ENCODE results near the gene CGB8. TPM values are rescaled to one million over a fixed set of nuclear protein-coding genes. Genes with fewer than 3 reads are reported as not detected.

The CGB8 gene
- total RNA-seq, 1 experiment from 2014 or later, result 0.34 TPM

GRCh38 chr19:49004964-49005614 lies 43.8 kb downstream of the CGB8 start:
- intact Hi-C loops (cut with micrococcal nuclease), result no loop called here
- ChIA-PET RAD21 (ENCODE audit: low non-redundant PET in 1 of 2, low total read pairs in 2 of 2, uncharacterized antibody in 2 of 2, unreplicated experiment in 2 of 2) (no interaction called here), CTCF (no interaction called here), POLR2A (no interaction called here)
- Histone ChIP-seq H3K9me3 (ENCODE audit: control insufficient read depth in 1 of 2, insufficient read depth in 1 of 2, low read depth in 1 of 2, low read length in 2 of 2) (no peaks in the 10 kb centered on the region), H3K27ac (ENCODE audit: low read depth, low read length) (no peak overlapping the region), H3K4me2 (ENCODE audit: low read length) (no peak overlapping the region), H3K4me3 (replicated peaks in 1 of 2; ENCODE audit: low read depth in 1 of 2, low read length in 2 of 2) (no peak overlapping the region), H3K36me3 (ENCODE audit: control insufficient read depth in 1 of 2, insufficient read depth in 2 of 2, low read length in 2 of 2) (peaks cover 45 to 63% of the 10 kb centered on the region in 2 experiments; a peak in 3 of 4 replicates), H2AFZ (ENCODE audit: low read depth, low read length, poor library complexity, severe bottlenecking) (no peak overlapping the region), H3K79me2 (ENCODE audit: insufficient read depth, low read length) (peaks cover 27% of the 10 kb centered on the region), H3K27me3 (ENCODE audit: insufficient read depth, low read length) (no peaks in the 10 kb centered on the region), H3K9me2 (ENCODE audit: insufficient read depth) (no peaks in the 10 kb centered on the region), H3K4me1 (ENCODE audit: control insufficient read depth in 1 of 2, insufficient read depth in 2 of 2, low read length in 2 of 2) (no peaks in the 10 kb centered on the region), H3K9ac (ENCODE audit: low read length) (no peak overlapping the region), H4K20me1 (ENCODE audit: insufficient read depth) (no peaks in the 10 kb centered on the region)
- ATAC-seq, result no peak
- DNase-seq (ENCODE audit: low read depth, low spot score), result no peak
- BruUV-seq (replicated peaks), result TSS peak; percentile 32
- TF ChIP-seq CBX3 (IDR thresholded peaks at IDR 0.05; ENCODE audit: low read depth) (no peak), ATF3 (IDR thresholded peaks at IDR 0.05) (no peak), REST (IDR thresholded peaks at IDR 0.05; ENCODE audit: low read depth) (no peak)

GRCh38 chr19:49004133-49004532 lies 44.8 kb downstream of the CGB8 start:
- ChIA-PET POLR2A (interaction anchor here (1.2 kb wide), 1 partner anchor 15 kb away, joined by 3 read pairs; no protein-coding TSS in a partner anchor), RAD21 (ENCODE audit: low non-redundant PET in 1 of 2, low total read pairs in 2 of 2, uncharacterized antibody in 2 of 2, unreplicated experiment in 2 of 2) (no interaction called here), CTCF (interaction anchor here (0.8 to 1.4 kb wide), 2 partner anchors 11 to 13 kb away, joined by 3 to 4 read pairs; partner anchors contain the start of genes GYS1 and RUVBL2)
- DNase-seq (ENCODE audit: low read depth, low spot score), result no peak
- peaks cover 38 to 65% of the 10 kb centered on the region in 2 experiments; a peak in 3 of 4 replicates for H3K36me3 ChIP-seq (ENCODE audit: control insufficient read depth in 1 of 2, insufficient read depth in 2 of 2, low read length in 2 of 2)
- peaks cover 37% of the 10 kb centered on the region for H3K79me2 ChIP-seq (ENCODE audit: insufficient read depth, low read length)
- no peaks in the 10 kb centered on the region for H4K20me1 ChIP-seq (ENCODE audit: insufficient read depth)
- no peak overlapping the region for H3K4me2 ChIP-seq (ENCODE audit: low read length)
- no peak for ATAC-seq
- no peaks in the 10 kb centered on the region for H3K4me1 ChIP-seq (ENCODE audit: control insufficient read depth in 1 of 2, insufficient read depth in 2 of 2, low read length in 2 of 2)
- H2AFZ ChIP-seq (ENCODE audit: low read depth, low read length, poor library complexity, severe bottlenecking), result no peak overlapping the region
- no peak overlapping the region for H3K27ac ChIP-seq (ENCODE audit: low read depth, low read length)
- no peaks in the 10 kb centered on the region for H3K9me3 ChIP-seq (ENCODE audit: control insufficient read depth in 1 of 2, insufficient read depth in 1 of 2, low read depth in 1 of 2, low read length in 2 of 2)
- no peaks in the 10 kb centered on the region for H3K9me2 ChIP-seq (ENCODE audit: insufficient read depth)
- intact Hi-C loops (cut with micrococcal nuclease), result no loop called here
- TF ChIP-seq EZH2phosphoT487 (IDR thresholded peaks at IDR 0.05; ENCODE audit: borderline replicate concordance) (no peak), POLR2A (IDR thresholded peaks at IDR 0.05; ENCODE audit: borderline replicate concordance, extremely low read depth, insufficient read depth, insufficient read length) (no peak)
- no TSS peak for BruUV-seq (replicated peaks)
- H3K4me3 ChIP-seq (replicated peaks in 1 of 2; ENCODE audit: low read depth in 1 of 2, low read length in 2 of 2), result no peak overlapping the region
- no peak overlapping the region for H3K9ac ChIP-seq (ENCODE audit: low read length)
- H3K27me3 ChIP-seq (ENCODE audit: insufficient read depth, low read length), result no peaks in the 10 kb centered on the region
